Measurements from ENCODE around the gene MAN2A2. TPM values are rescaled to one million over a fixed set of nuclear protein-coding genes. Genes with fewer than 3 reads are reported as not detected.
A peak's percentile ranks its signal among the peaks of the same experiment; 100 is the strongest.

The MAN2A2 gene
- total and polyA plus RNA-seq, 9 of the 15 experiments (the other 6 are each of a cell fraction or from before 2014, with no cell fraction given) = 7.3 to 151 (median 43.4) TPM

DNA sequence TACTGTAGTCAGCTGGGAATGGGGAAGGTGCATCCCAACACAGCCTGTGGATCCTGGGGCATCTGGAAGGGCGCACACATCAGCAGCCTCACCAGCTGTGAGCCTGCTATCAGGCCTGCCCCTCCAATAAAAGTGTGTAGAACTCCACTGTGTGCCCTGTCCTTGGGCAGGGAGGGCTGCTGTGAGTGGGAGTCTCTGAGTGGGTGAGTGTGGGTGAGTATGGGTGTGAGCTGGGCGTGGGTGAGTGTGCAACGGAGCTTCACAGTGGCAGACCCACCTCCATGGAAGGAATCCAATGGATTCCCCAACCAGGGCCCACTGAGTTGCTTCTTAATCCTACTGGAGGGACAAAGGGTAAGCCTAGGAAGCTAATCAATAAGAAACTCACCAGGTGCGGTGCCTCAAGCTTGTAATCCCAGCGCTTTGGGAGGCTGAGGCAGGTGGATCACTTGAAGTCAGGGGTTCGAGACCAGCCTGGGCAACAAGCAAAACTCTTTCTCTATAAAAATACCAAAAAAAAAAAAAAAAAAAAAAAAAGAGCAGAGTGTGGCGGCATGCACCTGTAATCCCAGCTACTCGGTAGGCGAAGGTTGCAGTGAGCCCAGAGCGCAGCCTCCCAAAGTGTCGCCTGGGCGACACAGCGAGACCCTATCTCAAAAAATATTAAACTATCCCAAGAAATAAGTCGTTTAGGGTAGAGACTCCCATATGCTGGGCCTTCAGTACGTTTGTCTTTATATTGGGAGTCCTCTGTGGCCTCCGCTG lies 51.0 kb downstream of the MAN2A2 start:
- ATAC-seq (no peak), DNase-seq (ENCODE audit: extremely low read depth in 1 of 4, low spot score in 3 of 4) (no peak), FAIRE-seq (no peak)
- TF ChIP-seq KLF13 (tag; IDR thresholded peaks at IDR 0.05; ENCODE audit: borderline replicate concordance, low read depth) (no peak), L3MBTL2 (IDR thresholded peaks at IDR 0.05) (no peak), ZC3H11A (IDR thresholded peaks at IDR 0.05; ENCODE audit: low read depth, low read length) (no peak), RBM22 (IDR thresholded peaks at IDR 0.05; ENCODE audit: low read depth, low read length, poor library complexity, severe bottlenecking) (no peak), XRCC5 (IDR thresholded peaks at IDR 0.05; ENCODE audit: low read depth, low read length) (0 out of 2 replicates have a peak, but pooled peaks have one; percentile 21), ZNF551 (CRISPR knock-in tag; IDR thresholded peaks at IDR 0.05) (no peak), ZNF121 (CRISPR knock-in tag; conservative IDR thresholded peaks at IDR 0.05) (0 out of 2 replicates have a peak, but pooled peaks have one; percentile 20), YY1 (IDR thresholded peaks at IDR 0.05; ENCODE audit: borderline replicate concordance in 1 of 3, control insufficient read depth in 1 of 3, extremely low read depth in 1 of 3, insufficient read depth in 3 of 3, insufficient read length in 1 of 3, insufficient replicate concordance in 2 of 3, low read depth in 1 of 3, low read length in 2 of 3) (no peak), ZNF140 (CRISPR knock-in tag; IDR thresholded peaks at IDR 0.05) (no peak), ZNF778 (CRISPR knock-in tag; IDR thresholded peaks at IDR 0.05) (no peak), EGR1 (conservative IDR thresholded peaks at IDR 0.05) (0 out of 2 replicates have a peak, but pooled peaks have one; percentile 26), ZNF384 (IDR thresholded peaks at IDR 0.05; ENCODE audit: low read depth, low read length) (peak; percentile 22; the same call in 1 of the 2 replicates), ZNF212 (CRISPR knock-in tag; IDR thresholded peaks at IDR 0.05) (no peak), BDP1 (IDR thresholded peaks at IDR 0.05; ENCODE audit: insufficient read depth, insufficient read length) (no peak), HDAC3 (IDR thresholded peaks at IDR 0.05; ENCODE audit: borderline replicate concordance, partially characterized antibody) (no peak)
- TF ChIP-seq, protein P1, sequence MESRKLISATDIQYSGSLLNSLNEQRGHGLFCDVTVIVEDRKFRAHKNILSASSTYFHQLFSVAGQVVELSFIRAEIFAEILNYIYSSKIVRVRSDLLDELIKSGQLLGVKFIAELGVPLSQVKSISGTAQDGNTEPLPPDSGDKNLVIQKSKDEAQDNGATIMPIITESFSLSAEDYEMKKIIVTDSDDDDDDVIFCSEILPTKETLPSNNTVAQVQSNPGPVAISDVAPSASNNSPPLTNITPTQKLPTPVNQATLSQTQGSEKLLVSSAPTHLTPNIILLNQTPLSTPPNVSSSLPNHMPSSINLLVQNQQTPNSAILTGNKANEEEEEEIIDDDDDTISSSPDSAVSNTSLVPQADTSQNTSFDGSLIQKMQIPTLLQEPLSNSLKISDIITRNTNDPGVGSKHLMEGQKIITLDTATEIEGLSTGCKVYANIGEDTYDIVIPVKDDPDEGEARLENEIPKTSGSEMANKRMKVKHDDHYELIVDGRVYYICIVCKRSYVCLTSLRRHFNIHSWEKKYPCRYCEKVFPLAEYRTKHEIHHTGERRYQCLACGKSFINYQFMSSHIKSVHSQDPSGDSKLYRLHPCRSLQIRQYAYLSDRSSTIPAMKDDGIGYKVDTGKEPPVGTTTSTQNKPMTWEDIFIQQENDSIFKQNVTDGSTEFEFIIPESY (CRISPR knock-in tag; IDR thresholded peaks at IDR 0.05) = peak; percentile 64
- TF ChIP-seq, protein P2, sequence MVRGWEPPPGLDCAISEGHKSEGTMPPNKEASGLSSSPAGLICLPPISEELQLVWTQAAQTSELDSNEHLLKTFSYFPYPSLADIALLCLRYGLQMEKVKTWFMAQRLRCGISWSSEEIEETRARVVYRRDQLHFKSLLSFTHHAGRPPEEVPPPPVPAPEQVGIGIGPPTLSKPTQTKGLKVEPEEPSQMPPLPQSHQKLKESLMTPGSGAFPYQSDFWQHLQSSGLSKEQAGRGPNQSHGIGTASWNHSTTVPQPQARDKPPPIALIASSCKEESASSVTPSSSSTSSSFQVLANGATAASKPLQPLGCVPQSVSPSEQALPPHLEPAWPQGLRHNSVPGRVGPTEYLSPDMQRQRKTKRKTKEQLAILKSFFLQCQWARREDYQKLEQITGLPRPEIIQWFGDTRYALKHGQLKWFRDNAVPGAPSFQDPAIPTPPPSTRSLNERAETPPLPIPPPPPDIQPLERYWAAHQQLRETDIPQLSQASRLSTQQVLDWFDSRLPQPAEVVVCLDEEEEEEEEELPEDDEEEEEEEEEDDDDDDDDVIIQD (CRISPR knock-in tag; IDR thresholded peaks at IDR 0.05) = no peak
- POLR2A ChIA-PET = interaction anchor here (0.6 to 2.6 kb wide), 20 partner anchors 8 to 311 kb away, joined by 3 to 14 read pairs (median 4); partner anchors contain the start of genes HDDC3, UNC45A and VPS33B
- H3K4me2 ChIP-seq (ENCODE audit: insufficient read depth, low read length) = peak overlapping the region; percentile 79
- peaks cover 27% of the 10 kb centered on the region for H3K79me2 ChIP-seq (ENCODE audit: control insufficient read depth, insufficient read depth, low read length)
- peak overlapping the region; percentile 84 to 92; a peak in 3 of 4 replicates for H3K9ac ChIP-seq (ENCODE audit: insufficient read depth in 1 of 2, low read depth in 2 of 2, low read length in 2 of 2)
- no peaks in the 10 kb centered on the region for H3K9me3 ChIP-seq (replicated peaks; ENCODE audit: control insufficient read depth, insufficient read depth, low read depth, low read length)
- BruUV-seq (replicated peaks) = no TSS peak
- intact Hi-C loops (cut with micrococcal nuclease) (no loop called here), in situ Hi-C loops (cut with MboI) (no loop called here)
- peaks cover 18 to 57% of the 10 kb centered on the region in 2 experiments; a peak in 4 of 5 replicates for H3K4me1 ChIP-seq (replicated peaks in 1 of 2; ENCODE audit: control insufficient read depth in 2 of 2, insufficient read depth in 2 of 2, low read length in 2 of 2)
- H4K20me1 ChIP-seq (replicated peaks; ENCODE audit: control insufficient read depth, insufficient read depth, low read length) = no peaks in the 10 kb centered on the region
- H2AFZ ChIP-seq (ENCODE audit: low read depth, low read length) = no peak overlapping the region
- H3K27me3 ChIP-seq (ENCODE audit: control insufficient read depth in 2 of 2, insufficient read depth in 2 of 2, low read length in 2 of 2) = no peaks in the 10 kb centered on the region
- H3K9me1 ChIP-seq (ENCODE audit: control insufficient read depth, insufficient read depth, low read length) = peaks cover 3% of the 10 kb centered on the region
- peak overlapping the region; percentile 95; the same call in 2 of the 3 replicates for H3K27ac ChIP-seq (ENCODE audit: extremely low read depth, low read depth, low read length)
- CTCF ChIA-PET (ENCODE audit: low intra/inter-chr PET ratio) = no interaction called here
- 64% methylated on average over 15 of the region's 16 CpGs for WGBS (ENCODE audit: insufficient coverage, low coverage, missing lambda C conversion rate)
- 0 out of 2 replicates have a peak overlapping the region, but pooled peaks have one; percentile 50 for H3K4me3 ChIP-seq
- peaks cover 63% of the 10 kb centered on the region for H3K36me3 ChIP-seq (ENCODE audit: control insufficient read depth, insufficient read depth, low read length)
